H1 (cell line): ENCODE data around the gene AOPEP. TPM values are rescaled to one million over a fixed set of nuclear protein-coding genes. Genes with fewer than 3 reads are reported as not detected.

ENCODE experiments used
- CTCF ChIA-PET: fragments of 300-600 bp; sonication (Branson Sonifier 250); formaldehyde crosslinking; loops from one replicate; lab custom pipeline; 2021; ENCODE audit not compliant: partially characterized antibody; lab: Charles Lee
- POLR2A ChIA-PET: fragments of 300-600 bp; sonication (Branson Sonifier 250); formaldehyde crosslinking; loops from one replicate; lab custom pipeline; 2021; ENCODE audit warnings: inconsistent platforms; ENCODE audit not compliant: partially characterized antibody; lab: Charles Lee
- DNase-seq, 2 experiments: peaks; one replicate each; pipeline versions ENCODE4 v3.0.0 to v3.0.0-alpha.2; 2010 to 2022; ENCODE audit warnings: low spot score in 2 of 2, low read depth in 1 of 2, mixed read lengths in 1 of 2
- FAIRE-seq: peaks from 2 replicates; lab custom pipeline; 2011; peaks lifted over from hg19 to GRCh38; lab: Jason Lieb, UNC
- H2AFZ ChIP-seq: 2 replicates; pipeline ENCODE4 v1.8.1; 2012; ENCODE audit warnings: low read length, inconsistent platforms
- H2AK5ac ChIP-seq: 2 replicates; pipeline ENCODE4 v1.6.1; 2013; ENCODE audit warnings: low read depth, low read length
- H2BK120ac ChIP-seq: replicated peaks from 2 replicates; pipeline ENCODE3; 2013; ENCODE audit warnings: low read depth, low read length, inconsistent platforms
- H2BK12ac ChIP-seq: 2 replicates; pipeline ENCODE4 v1.6.1; 2013; ENCODE audit warnings: low read depth, low read length
- H2BK15ac ChIP-seq: 2 replicates; pipeline ENCODE4 v1.6.1; 2013; ENCODE audit warnings: low read length
- H2BK20ac ChIP-seq: 2 replicates; pipeline ENCODE4 v1.6.1; 2013; ENCODE audit warnings: low read length
- H2BK5ac ChIP-seq: 2 replicates; pipeline ENCODE4 v1.6.1; 2013; ENCODE audit warnings: low read depth, low read length
- H3K14ac ChIP-seq: 2 replicates; pipeline ENCODE4 v1.6.1; 2013; ENCODE audit warnings: inconsistent platforms; ENCODE audit not compliant: insufficient read length
- H3K18ac ChIP-seq: 2 replicates; pipeline ENCODE4 v1.6.1; 2013; ENCODE audit warnings: low read length; ENCODE audit errors: extremely low read depth
- H3K23ac ChIP-seq: 2 replicates; pipeline ENCODE4 v1.6.1; 2013; ENCODE audit warnings: inconsistent platforms; ENCODE audit not compliant: insufficient read length
- H3K23me2 ChIP-seq: 2 replicates; pipeline ENCODE4 v1.6.1; 2013; ENCODE audit warnings: low read depth, low read length
- H3K27ac ChIP-seq: 2 replicates; pipeline ENCODE4 v1.6.1; 2011; ENCODE audit warnings: low read depth, low read length, inconsistent platforms
- H3K27me3 ChIP-seq, 4 experiments: replicated peaks in 1 of 4; 1 replicate in 1 of 4; 2 replicates in 3 of 4; pipeline versions ENCODE4 v1.6.1 to v1.8.1; 2011 to 2013; ENCODE audit warnings: low read length in 3 of 4, mild to moderate bottlenecking in 3 of 4, inconsistent platforms in 2 of 4, mixed read lengths in 2 of 4, moderate library complexity in 1 of 4; ENCODE audit not compliant: control insufficient read depth in 3 of 4, insufficient read depth in 3 of 4; ENCODE audit errors: extremely low read depth in 1 of 4
- H3K36me3 ChIP-seq, 4 experiments: 2 replicates each; pipeline versions ENCODE4 v1.6.1 to v1.8.1; 2011 to 2013; ENCODE audit warnings: mild to moderate bottlenecking in 4 of 4, low read length in 3 of 4, moderate library complexity in 2 of 4, control low read depth in 1 of 4, inconsistent platforms in 1 of 4; ENCODE audit not compliant: insufficient read depth in 4 of 4, control insufficient read depth in 2 of 4
- H3K4ac ChIP-seq: replicated peaks from 2 replicates; pipeline ENCODE3; 2013; ENCODE audit warnings: low read length, low read depth, mixed read lengths, inconsistent platforms; ENCODE audit not compliant: insufficient read length
- H3K4me1 ChIP-seq, 4 experiments: replicated peaks in 1 of 4; 1 replicate in 1 of 4; 2 replicates in 3 of 4; pipeline versions ENCODE4 v1.6.1 to v1.8.1; 2011 to 2013; ENCODE audit warnings: low read length in 3 of 4, inconsistent platforms in 2 of 4, mixed read lengths in 1 of 4; ENCODE audit not compliant: insufficient read depth in 4 of 4, control insufficient read depth in 3 of 4
- H3K4me2 ChIP-seq, 2 experiments: 2 replicates each; pipeline versions ENCODE4 v1.6.1 to v1.8.1; 2011 to 2013; ENCODE audit warnings: low read depth in 2 of 2, low read length in 2 of 2, control low read depth in 1 of 2, inconsistent platforms in 1 of 2, mild to moderate bottlenecking in 1 of 2; ENCODE audit not compliant: insufficient read depth in 1 of 2
- H3K4me3 ChIP-seq, 4 experiments: fragments of 200-600, 300-600 bp in 1 of 4; sonication (generic), shearing (Covaris generic), sonication (Bioruptor Twin) in 1 of 4; 2 replicates each; pipeline versions ENCODE4 v1.5.1 to v1.8.1; 2011 to 2016; ENCODE audit warnings: low read length in 4 of 4, low read depth in 3 of 4, control low read depth in 2 of 4, inconsistent platforms in 2 of 4, mild to moderate bottlenecking in 2 of 4, mixed read lengths in 1 of 4, moderate library complexity in 1 of 4; ENCODE audit not compliant: insufficient read depth in 2 of 4; ENCODE audit errors: extremely low read depth in 1 of 4
- H3K56ac ChIP-seq: replicated peaks from 2 replicates; pipeline ENCODE3; 2013; ENCODE audit warnings: low read depth, mild to moderate bottlenecking, mixed read lengths, low read length, inconsistent platforms; ENCODE audit not compliant: insufficient read length
- H3K79me1 ChIP-seq: 2 replicates; pipeline ENCODE4 v1.6.1; 2013; ENCODE audit warnings: low read depth, low read length, control low read depth
- H3K79me2 ChIP-seq, 2 experiments: 2 replicates each; pipeline versions ENCODE4 v1.6.1 to v1.8.1; 2012 to 2013; ENCODE audit warnings: low read length in 2 of 2, mild to moderate bottlenecking in 2 of 2, inconsistent platforms in 1 of 2; ENCODE audit not compliant: insufficient read depth in 2 of 2, control insufficient read depth in 1 of 2
- H3K9ac ChIP-seq, 4 experiments: replicated peaks in 1 of 4; 1 replicate in 1 of 4; 2 replicates in 3 of 4; pipeline versions ENCODE4 v1.6.1 to v1.8.1; 2011 to 2013; ENCODE audit warnings: low read depth in 3 of 4, low read length in 3 of 4, control low read depth in 2 of 4, mild to moderate bottlenecking in 2 of 4, moderate library complexity in 2 of 4, inconsistent platforms in 1 of 4; ENCODE audit errors: extremely low read depth in 1 of 4
- H3K9me3 ChIP-seq, 2 experiments: 2 replicates each; pipeline versions ENCODE4 v1.6.1 to v1.8.1; 2012 to 2013; ENCODE audit warnings: mild to moderate bottlenecking in 2 of 2, moderate library complexity in 2 of 2, control low read depth in 1 of 2, inconsistent platforms in 1 of 2, low read depth in 1 of 2, low read length in 1 of 2, mixed read lengths in 1 of 2; ENCODE audit not compliant: insufficient read depth in 2 of 2
- H4K20me1 ChIP-seq, 2 experiments: replicated peaks in 1 of 2; 2 replicates each; pipeline versions ENCODE3 to v1.8.1; 2011 to 2013; ENCODE audit warnings: inconsistent platforms in 2 of 2, low read length in 2 of 2, mild to moderate bottlenecking in 1 of 2; ENCODE audit not compliant: insufficient read depth in 2 of 2, control insufficient read depth in 1 of 2
- H4K5ac ChIP-seq: 2 replicates; pipeline ENCODE4 v1.6.1; 2013; ENCODE audit warnings: low read length, low read depth, mixed read lengths, inconsistent platforms; ENCODE audit not compliant: insufficient read length
- H4K8ac ChIP-seq: 2 replicates; pipeline ENCODE4 v1.8.0; 2013; ENCODE audit warnings: mild to moderate bottlenecking, moderate library complexity, low read length, inconsistent platforms; ENCODE audit not compliant: insufficient read depth; ENCODE audit errors: extremely low read depth
- H4K91ac ChIP-seq: replicated peaks from 2 replicates; pipeline ENCODE3; 2013; ENCODE audit warnings: low read length, mixed read lengths, inconsistent platforms; ENCODE audit not compliant: insufficient read length
- BACH1 ChIP-seq: IDR thresholded peaks from 2 replicates; pipeline ENCODE4 v1.6.1; 2012; ENCODE audit warnings: low read length, improper control_type of control experiment
- FOSL1 ChIP-seq: IDR thresholded peaks from 2 replicates; pipeline ENCODE4 v1.6.1; 2011; ENCODE audit warnings: mild to moderate bottlenecking, low read depth, low read length, moderate library complexity; ENCODE audit not compliant: insufficient read depth
- JUN ChIP-seq: IDR thresholded peaks from 2 replicates; pipeline ENCODE4 v1.6.1; 2011; ENCODE audit warnings: low read depth, mild to moderate bottlenecking, improper control_type of control experiment, low read length
- SUZ12 ChIP-seq: fragments of 200-600 bp; sonication (generic); IDR thresholded peaks from 2 replicates; pipeline ENCODE4 v1.6.1; 2012; ENCODE audit warnings: mild to moderate bottlenecking, inconsistent platforms, low read length, moderate library complexity, mixed read lengths
- TCF12 ChIP-seq: IDR thresholded peaks from 2 replicates; pipeline ENCODE4 v1.6.1; 2011; ENCODE audit warnings: low read depth, mild to moderate bottlenecking, low read length
- WGBS, 2 experiments: shearing (Covaris generic) in 1 of 2; methylation state at CpG; one replicate each; pipeline versions ENCODE4 v1.1.6 to v1.1.7; 2013 to 2015; ENCODE audit warnings: low lambda C conversion rate in 2 of 2, mixed read lengths in 2 of 2, inconsistent platforms in 1 of 2, low coverage in 1 of 2, missing lambda C conversion rate in 1 of 2; ENCODE audit not compliant: insufficient replicate concordance in 2 of 2, insufficient coverage in 1 of 2, insufficient read length in 1 of 2; ENCODE audit errors: extremely low coverage in 1 of 2, missing lambda C conversion rate in 1 of 2; 5-methylcytosine and 5-hydroxymethylcytosine counted together
- polyA plus RNA-seq, 7 experiments: library from polyadenylated mRNA; depleted of rRNA in 3 of 7; stranded (reverse) in 5 of 7; unstranded in 2 of 7; fragments of >200 nt in 5 of 7; fragments of 200-250 nt in 2 of 7; gene quantifications; 1 replicate in 5 of 7; 2 replicates in 1 of 7; 4 replicates in 1 of 7; pipeline versions ENCODE4 v1.2.1 to v1.2.3, GENCODE V29; 2011 to 2013; ENCODE audit warnings: missing spikeins in 2 of 7, mixed read lengths in 2 of 7
- total RNA-seq: library from RNA; stranded (reverse); fragmentation: NEBNext Ultra II Directional; extraction: Animal tissue kit (Norgen Biotek cat#: 25700); gene quantifications from 2 replicates; pipeline ENCODE4 v1.2.1, GENCODE V29; 2021
- TF ChIP-seq, protein P1 (sequence below): IDR thresholded peaks from 2 replicates; pipeline ENCODE4 v1.6.1; 2012; ENCODE audit warnings: inconsistent platforms

AOPEP gene
- total and polyA plus RNA-seq, 2 of the 8 experiments (the other 6 are each of a cell fraction or from before 2014, with no cell fraction given): 6.1 to 14.3 TPM

- Histone ChIP-seq H4K20me1 (peaks cover 0 to 2% of the 10 kb centered on the region in 2 experiments), H2AK5ac (no peak overlapping the region), H3K27me3 (peaks cover 0 to 16% (median 2%) of the 10 kb centered on the region in 4 experiments; a peak in 4 of 7 replicates), H3K79me2 (no peaks in the 10 kb centered on the region), H3K23ac (no peak overlapping the region), H3K4ac (no peak overlapping the region), H3K56ac (no peak overlapping the region), H3K79me1 (no peaks in the 10 kb centered on the region), H2BK5ac (no peak overlapping the region), H3K9me3 (no peaks in the 10 kb centered on the region), H4K91ac (no peak overlapping the region), H2BK120ac (no peak overlapping the region), H4K5ac (no peak overlapping the region), H3K27ac (no peak overlapping the region), H2BK12ac (no peak overlapping the region), H2BK15ac (no peak overlapping the region), H3K4me3 (no peak overlapping the region), H3K18ac (no peak overlapping the region), H3K4me1 (peaks cover 9 to 13% (median 11%) of the 10 kb centered on the region in 4 experiments), H3K9ac (no peak overlapping the region), H3K36me3 (no peaks in the 10 kb centered on the region; a peak in 1 of 8 replicates), H3K4me2 (no peak overlapping the region), H3K23me2 (no peaks in the 10 kb centered on the region; the same call in 1 of the 2 replicates), H3K14ac (no peak overlapping the region), H2BK20ac (no peak overlapping the region), H4K8ac (no peak overlapping the region), H2AFZ (no peak overlapping the region)
- FAIRE-seq (no peak), DNase-seq (no peak)
- ChIA-PET CTCF (interaction anchor here (0.6 kb wide), 1 partner anchor 304 kb away, joined by 3 read pairs; no protein-coding TSS in a partner anchor), POLR2A (no interaction called here)
- no peak for TF ChIP-seq BACH1
- no peak for TF ChIP-seq SUZ12
- TF ChIP-seq JUN: no peak
- no peak for TF ChIP-seq FOSL1
- TF ChIP-seq TCF12: no peak
- TF ChIP-seq, protein P1, sequence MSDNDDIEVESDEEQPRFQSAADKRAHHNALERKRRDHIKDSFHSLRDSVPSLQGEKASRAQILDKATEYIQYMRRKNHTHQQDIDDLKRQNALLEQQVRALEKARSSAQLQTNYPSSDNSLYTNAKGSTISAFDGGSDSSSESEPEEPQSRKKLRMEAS: no peak
- WGBS, 2 experiments: 88% methylated on average over 5 of the region's 5 CpGs; no CpG with 5 or more reads in 1 of the 2 experiments
Measured at GRCh38 chr9:94823710-94824109, 97.2 kb downstream of the AOPEP start.
